Measurements from ENCODE around the gene ASF1B.

Gene ASF1B

GRCh38 chr19:14106840-14107239 is 29.5 kb downstream of the ASF1B start:
- DNase-seq = no peak

- no peak for DNase-seq
Observed at GRCh38 chr19:14105680-14106079, 30.7 kb downstream of the ASF1B start.

- DNase-seq = no peak
Observed at GRCh38 chr19:14103310-14103709, 33.1 kb downstream of the ASF1B start.

GRCh38 chr19:14102756-14103155 is 33.6 kb downstream of the ASF1B start:
- no peak for DNase-seq

- no peak for DNase-seq
Observed at GRCh38 chr19:14102102-14102696, 34.2 kb downstream of the ASF1B start.

- DNase-seq = no peak
Observed at GRCh38 chr19:14101003-14101545, 35.3 kb downstream of the ASF1B start.

GRCh38 chr19:14097532-14098151 is 38.7 kb downstream of the ASF1B start:
- DNase-seq = no peak

GRCh38 chr19:14096272-14096992 is 40.0 kb downstream of the ASF1B start:
- DNase-seq = no peak

- no peak for DNase-seq
Observed at GRCh38 chr19:14094854-14095253, 41.5 kb downstream of the ASF1B start.

- DNase-seq = no peak
Observed at GRCh38 chr19:14093117-14093823, 43.1 kb downstream of the ASF1B start.

- DNase-seq = no peak
Observed at GRCh38 chr19:14091813-14092462, 44.5 kb downstream of the ASF1B start.

- no peak for DNase-seq
Observed at GRCh38 chr19:14091081-14091812, 45.1 kb downstream of the ASF1B start.

GRCh38 chr19:14090509-14091080 is 45.8 kb downstream of the ASF1B start, which contains the start of gene SAMD1:
Gene SAMD1, minus strand, starts transcription at chr19:14090751.
- DNase-seq = peak; percentile 67 to 81

GRCh38 chr19:14089662-14090508 is 46.5 kb downstream of the ASF1B start:
- DNase-seq = peak; percentile 22 to 53

GRCh38 chr19:14089412-14089661 is 47.1 kb downstream of the ASF1B start:
- no peak for DNase-seq

- DNase-seq = no peak
Observed at GRCh38 chr19:14088634-14089411, 47.6 kb downstream of the ASF1B start.

- no peak for DNase-seq
Observed at GRCh38 chr19:14086098-14086497, 50.3 kb downstream of the ASF1B start.

GRCh38 chr19:14085309-14085995 is 50.9 kb downstream of the ASF1B start, which contains the start of gene C19orf67:
Gene C19orf67, minus strand, starts transcription at chr19:14085783. Its CDS starts 156 bp downstream, at chr19:14085627.
- DNase-seq = no peak

- DNase-seq = no peak
Observed at GRCh38 chr19:14082675-14082960, 53.8 kb downstream of the ASF1B start.

Measured in SHP77 (cell line).